NCI-H1417 (cell line): ENCODE data around the gene ADAM10.
"Not testable (repeated sequence)": the region's sequence is repeated elsewhere in the genome, so short reads cannot be mapped to it uniquely, and the experiment has no call there.

Experiments used
- DNase-seq, 3 experiments: peaks; one replicate each; lab custom pipeline; 2025; lab: John Stamatoyannopoulos, UW

ADAM10 gene

GRCh38 chr15:58749532-58750337 is at the start of gene ADAM10:
ADAM10 (minus strand) TSS chr15:58749707; CDS start chr15:58749534, 173 bp downstream.
- peak; percentile 98 to 100 (median 100) for DNase-seq

GRCh38 chr15:58797505-58797904 is 48.0 kb upstream of the ADAM10 start:
- no peak for DNase-seq

DNA sequence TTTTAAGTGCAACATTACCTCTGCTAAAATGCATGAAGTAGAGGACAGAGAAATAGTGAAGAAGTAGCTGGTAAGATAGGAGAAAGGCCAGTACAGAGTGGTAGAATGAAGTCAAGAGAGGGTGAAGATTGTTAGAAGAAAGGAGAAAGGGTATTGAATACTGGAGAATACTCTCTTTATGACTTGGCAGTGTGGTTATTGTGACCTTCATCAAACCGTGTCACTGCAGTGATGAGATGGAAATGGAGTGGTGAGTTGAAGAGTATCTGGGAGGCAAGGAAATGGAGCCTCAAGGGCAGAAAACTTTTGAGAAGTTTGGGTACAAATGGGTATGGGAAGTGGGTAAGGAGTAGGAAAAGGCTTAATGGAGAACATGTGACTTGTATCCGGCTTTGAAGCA is 46.3 kb upstream of the ADAM10 start:
- DNase-seq = no peak

GRCh38 chr15:58793862-58794261 is 44.4 kb upstream of the ADAM10 start:
- no peak for DNase-seq

GRCh38 chr15:58788056-58788710 is 38.7 kb upstream of the ADAM10 start:
- DNase-seq = no peak

DNA sequence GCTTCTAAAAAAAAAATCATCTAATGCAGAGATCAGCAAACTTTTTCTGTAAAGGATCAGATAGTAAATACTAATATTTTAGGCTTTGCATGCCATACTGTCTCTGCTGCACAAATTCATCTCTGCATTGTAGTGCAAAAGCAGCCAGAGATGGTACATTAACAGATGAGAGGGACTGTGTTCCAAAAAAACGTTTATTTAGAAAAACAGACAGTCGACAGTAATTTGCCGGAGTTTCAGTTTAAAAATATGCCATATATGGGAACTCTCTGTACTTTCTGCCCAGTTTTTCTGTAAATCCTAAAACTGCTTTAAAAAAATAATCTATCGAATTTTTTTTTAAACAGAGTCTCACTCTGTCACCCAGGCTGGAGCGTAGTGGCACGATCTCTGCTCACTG is 35.8 kb upstream of the ADAM10 start:
- DNase-seq = no peak

GRCh38 chr15:58779554-58779953 is 30.0 kb upstream of the ADAM10 start:
- no peak for DNase-seq

DNA sequence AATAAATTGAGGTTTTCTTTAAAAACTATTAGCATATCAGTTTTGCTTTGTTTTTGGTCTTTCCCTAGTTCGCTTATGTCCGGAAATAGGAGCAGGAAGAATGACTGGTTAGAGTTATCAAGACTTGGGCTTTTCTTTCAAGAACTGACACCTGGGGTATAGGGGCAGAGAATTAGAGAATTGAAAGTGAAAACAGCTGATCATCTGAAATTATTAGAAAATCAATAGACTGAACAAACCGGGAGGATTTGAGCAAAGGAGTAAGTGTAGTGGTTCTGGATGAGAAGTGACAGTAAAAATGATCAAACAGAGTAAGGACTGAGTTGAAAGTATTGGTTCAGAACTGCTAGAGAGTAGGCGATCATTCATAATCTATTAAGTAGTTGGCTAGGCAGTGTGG is 27.6 kb upstream of the ADAM10 start:
- no peak for DNase-seq

DNA sequence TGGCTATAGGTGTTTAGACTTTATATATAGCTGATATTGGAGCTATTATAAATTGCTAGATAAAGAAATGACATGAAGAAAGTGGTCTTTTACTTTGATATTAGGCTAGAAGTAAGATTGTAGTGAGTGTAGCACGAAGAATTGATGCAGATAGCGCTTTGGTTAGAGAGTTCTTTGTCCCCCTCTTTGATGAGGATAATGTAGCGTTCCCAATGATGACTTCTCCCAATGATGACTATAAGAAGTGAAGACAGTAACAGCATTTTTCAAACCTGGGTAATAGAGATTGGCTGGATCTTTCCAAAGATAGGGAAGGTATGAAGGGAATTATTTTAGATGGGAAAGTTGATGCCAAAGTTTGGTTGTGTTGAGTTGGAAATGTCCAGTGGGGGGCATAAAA is 25.9 kb upstream of the ADAM10 start:
- no peak for DNase-seq

GRCh38 chr15:58773024-58773423 is 23.5 kb upstream of the ADAM10 start:
- DNase-seq = no peak

GRCh38 chr15:58771621-58772250 is 22.2 kb upstream of the ADAM10 start:
- peak in 2 of 3 experiments; percentile 75 to 85 for DNase-seq

DNA sequence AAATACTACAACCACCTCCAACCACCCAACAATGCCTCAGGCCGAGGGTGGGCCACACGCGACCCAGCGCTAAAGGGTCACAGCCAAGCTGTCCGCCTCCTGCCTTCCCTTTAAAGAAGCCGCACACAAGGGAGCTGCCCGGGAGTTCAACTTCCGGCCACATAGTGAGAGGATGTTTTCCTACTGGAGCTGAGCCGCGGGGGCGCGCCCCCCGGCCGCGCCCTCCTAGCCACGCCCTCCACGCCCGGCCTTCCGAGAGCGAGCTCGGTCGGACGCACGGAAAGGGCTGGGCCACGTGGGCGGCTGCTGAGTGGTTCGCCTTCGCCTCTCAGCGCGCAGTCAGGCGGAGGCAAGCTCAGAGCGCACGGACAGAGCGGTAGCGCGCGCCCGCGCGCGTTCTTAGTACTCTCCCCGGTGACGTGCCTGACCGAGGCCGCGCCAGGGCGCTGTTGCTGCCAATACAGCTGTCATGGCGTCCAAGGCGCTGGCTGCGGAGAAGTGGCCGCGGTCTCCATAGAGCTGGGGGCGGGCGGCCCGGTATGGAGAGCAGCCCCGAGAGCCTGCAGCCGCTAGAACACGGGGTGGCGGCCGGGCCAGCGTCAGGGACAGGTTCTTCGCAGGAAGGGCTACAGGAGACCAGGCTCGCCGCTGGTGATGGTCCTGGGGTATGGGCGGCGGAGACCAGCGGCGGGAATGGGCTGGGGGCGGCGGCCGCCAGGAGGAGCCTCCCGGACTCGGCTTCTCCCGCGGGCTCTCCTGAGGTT is 21.5 kb upstream of the ADAM10 start, which contains the start of gene MINDY2:
Gene MINDY2 (plus strand): TSS at position 446 of the 764 bp plus-strand sequence. CDS start 94 bp downstream, at position 540.
- DNase-seq = peak; percentile 96 to 100 (median 99)

GRCh38 chr15:58770519-58770856 is 21.0 kb upstream of the ADAM10 start:
- DNase-seq = no peak

- DNase-seq = not testable (repeated sequence)
Observed at GRCh38 chr15:58768601-58769004, 19.1 kb upstream of the ADAM10 start.

DNA sequence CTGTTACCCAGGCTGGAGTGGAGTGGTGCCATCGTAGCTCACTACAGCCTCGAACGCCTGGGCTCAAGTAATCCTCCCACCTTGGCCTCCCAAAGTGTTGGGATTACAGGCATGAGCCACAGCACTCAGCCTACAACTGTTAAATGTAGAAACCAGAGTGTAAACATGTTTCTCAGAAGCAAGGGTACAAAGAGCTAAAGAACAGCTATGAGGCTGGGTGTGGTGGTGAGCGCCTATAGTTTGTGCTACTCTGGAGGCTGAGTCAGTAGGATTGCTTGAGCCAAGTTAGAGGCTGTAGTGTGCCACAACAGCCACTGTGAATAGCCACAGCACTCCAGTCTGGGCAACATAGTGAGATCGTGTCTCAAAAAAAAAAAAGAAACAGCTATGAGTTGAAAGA is 16.8 kb upstream of the ADAM10 start:
- DNase-seq = no peak

- DNase-seq = no peak
Observed at GRCh38 chr15:58764468-58764867, 15.0 kb upstream of the ADAM10 start.

DNA sequence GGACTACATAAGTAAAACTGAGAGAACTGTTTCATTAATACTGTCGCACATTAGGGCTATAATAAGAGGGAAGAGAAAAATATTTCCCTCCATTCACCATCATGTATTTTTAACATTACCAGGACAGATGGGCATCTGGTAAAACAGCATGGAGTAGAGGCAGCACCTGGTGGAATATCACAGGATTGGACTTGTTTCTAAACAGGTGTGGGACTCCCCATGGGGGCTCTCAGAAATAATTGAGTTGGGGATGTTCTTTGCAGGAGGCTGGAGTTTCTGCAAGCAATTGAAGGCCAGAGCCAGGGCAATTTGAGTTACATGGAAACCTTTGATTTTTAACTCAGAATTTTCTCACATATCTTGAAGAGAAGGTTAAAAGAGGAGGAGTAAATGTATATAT is 13.2 kb upstream of the ADAM10 start:
- peak; percentile 5 to 85 (median 52) for DNase-seq

- no peak for DNase-seq
Observed at GRCh38 chr15:58762285-58762684, 12.8 kb upstream of the ADAM10 start.

GRCh38 chr15:58761010-58761388 is 11.5 kb upstream of the ADAM10 start:
- DNase-seq = no peak

DNA sequence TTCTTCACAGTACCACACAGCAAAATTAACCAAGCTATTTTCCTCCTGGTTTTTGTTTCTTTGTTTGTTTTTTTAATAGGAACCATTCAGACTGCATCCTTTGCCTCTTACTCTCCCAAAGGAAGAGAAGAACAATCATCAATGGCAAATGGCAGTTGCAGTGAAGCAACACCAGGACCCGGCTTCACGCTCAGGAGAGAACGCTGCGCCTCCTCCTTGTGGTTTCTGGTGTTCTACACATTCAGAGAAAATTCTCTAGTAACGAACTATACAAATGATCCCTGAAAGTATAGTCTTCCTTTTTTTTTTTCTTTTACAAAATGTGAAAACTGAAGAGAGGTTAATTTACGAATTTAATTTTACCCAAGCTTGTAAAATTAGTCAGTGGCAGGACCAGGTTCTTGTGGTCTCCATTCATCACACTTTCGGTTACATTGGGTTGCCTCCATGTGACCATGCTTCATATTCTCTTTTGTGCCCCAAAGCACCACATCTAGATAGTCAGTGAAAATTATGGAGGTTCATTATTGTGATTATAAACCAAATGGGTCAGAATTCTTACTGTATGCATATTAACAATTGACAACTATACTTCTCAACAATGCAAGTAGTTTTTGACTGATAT is 11.0 kb upstream of the ADAM10 start:
- DNase-seq = no peak

GRCh38 chr15:58758141-58758540 is 8.6 kb upstream of the ADAM10 start:
- no peak for DNase-seq

DNA sequence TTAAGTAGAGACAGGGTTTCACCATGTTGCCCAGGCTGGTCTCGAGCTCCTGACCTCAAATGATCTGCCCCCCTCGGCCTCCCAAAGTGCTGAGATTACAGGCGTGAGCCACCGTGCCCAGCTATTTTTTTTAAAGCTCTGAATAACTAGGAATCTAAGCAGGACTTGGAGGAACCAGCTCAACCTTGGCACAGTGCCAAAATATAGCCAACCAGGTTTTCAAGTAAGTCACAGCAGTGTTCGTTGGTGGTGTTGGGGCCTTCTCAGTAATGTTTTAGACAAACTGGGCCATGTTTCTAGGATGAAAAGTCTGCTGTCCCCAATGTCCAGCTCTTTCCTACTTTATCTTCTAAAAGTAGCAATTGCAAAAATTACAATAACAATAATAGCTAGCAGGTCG is 6.4 kb upstream of the ADAM10 start:
- peak; percentile 5 to 60 (median 9) for DNase-seq
